Nephron progenitor cell (in vitro differentiated cells): ENCODE measurements around the gene CRYBB1.
A peak's percentile ranks its signal among the peaks of the same experiment; 100 is the strongest.

Experiments used
- DNase-seq: peaks from one replicate; pipeline ENCODE4 v3.0.0; 2021
- H3K27ac Mint-ChIP-seq: 2 replicates; pipeline ENCODE4 v1.8.0; 2021; ENCODE audit warnings: mild to moderate bottlenecking, moderate library complexity, mixed read lengths
- H3K27me3 Mint-ChIP-seq: 2 replicates; pipeline ENCODE4 v1.8.0; 2021; ENCODE audit warnings: mild to moderate bottlenecking, low read depth, mixed read lengths; ENCODE audit not compliant: poor library complexity
- H3K36me3 Mint-ChIP-seq: 2 replicates; pipeline ENCODE4 v1.8.0; 2021; ENCODE audit warnings: low read depth, mixed read lengths
- H3K4me1 Mint-ChIP-seq: 2 replicates; pipeline ENCODE4 v1.8.0; 2021; ENCODE audit warnings: mixed read lengths
- H3K4me3 Mint-ChIP-seq: 2 replicates; pipeline ENCODE4 v1.8.0; 2021; ENCODE audit warnings: mild to moderate bottlenecking, moderate library complexity, mixed read lengths
- H3K9me3 Mint-ChIP-seq: 2 replicates; pipeline ENCODE4 v1.8.0; 2021; ENCODE audit warnings: mild to moderate bottlenecking, moderate library complexity, mixed read lengths
- CTCF ChIP-seq: fragments of 200-600 bp; sonication (generic); IDR thresholded peaks from 2 replicates; pipeline ENCODE4 v1.5.0; 2021; ENCODE audit warnings: antibody characterized with exemption

CRYBB1 gene

GRCh38 chr22:26558248-26558895 lies 59.5 kb downstream of the CRYBB1 start:
- no peaks in the 10 kb centered on the region for H3K36me3 Mint-ChIP-seq
- DNase-seq, result no peak
- peak overlapping the region; percentile 77 for H3K27ac Mint-ChIP-seq
- no peaks in the 10 kb centered on the region for H3K9me3 Mint-ChIP-seq
- no peak overlapping the region for H3K4me3 Mint-ChIP-seq
- TF ChIP-seq CTCF, result no peak
- H3K27me3 Mint-ChIP-seq, result no peaks in the 10 kb centered on the region
- peaks cover 23% of the 10 kb centered on the region for H3K4me1 Mint-ChIP-seq

GRCh38 chr22:26556904-26557303 lies 60.9 kb downstream of the CRYBB1 start:
- H3K27ac Mint-ChIP-seq, result no peak overlapping the region
- peaks cover 23% of the 10 kb centered on the region for H3K4me1 Mint-ChIP-seq
- DNase-seq, result no peak
- no peak for TF ChIP-seq CTCF
- H3K36me3 Mint-ChIP-seq, result no peaks in the 10 kb centered on the region
- no peak overlapping the region for H3K4me3 Mint-ChIP-seq
- no peaks in the 10 kb centered on the region for H3K9me3 Mint-ChIP-seq
- no peaks in the 10 kb centered on the region for H3K27me3 Mint-ChIP-seq

GRCh38 chr22:26555478-26555877 lies 62.3 kb downstream of the CRYBB1 start:
- Mint-ChIP-seq H3K27ac (no peak overlapping the region), H3K27me3 (no peaks in the 10 kb centered on the region), H3K36me3 (no peaks in the 10 kb centered on the region), H3K4me3 (no peak overlapping the region), H3K9me3 (no peaks in the 10 kb centered on the region), H3K4me1 (peaks cover 28% of the 10 kb centered on the region)
- TF ChIP-seq CTCF, result no peak
- DNase-seq, result no peak

- H3K4me1 Mint-ChIP-seq, result peaks cover 33% of the 10 kb centered on the region
- H3K27me3 Mint-ChIP-seq, result no peaks in the 10 kb centered on the region
- no peak for DNase-seq
- no peak overlapping the region for H3K27ac Mint-ChIP-seq
- no peaks in the 10 kb centered on the region for H3K36me3 Mint-ChIP-seq
- H3K9me3 Mint-ChIP-seq, result no peaks in the 10 kb centered on the region
- no peak for TF ChIP-seq CTCF
- no peak overlapping the region for H3K4me3 Mint-ChIP-seq
Observed at GRCh38 chr22:26554956-26555355, 62.9 kb downstream of the CRYBB1 start.

- no peaks in the 10 kb centered on the region for H3K36me3 Mint-ChIP-seq
- H3K27me3 Mint-ChIP-seq, result no peaks in the 10 kb centered on the region
- no peak for DNase-seq
- peaks cover 23% of the 10 kb centered on the region for H3K4me1 Mint-ChIP-seq
- H3K27ac Mint-ChIP-seq, result peak overlapping the region; percentile 48
- no peak overlapping the region for H3K4me3 Mint-ChIP-seq
- H3K9me3 Mint-ChIP-seq, result no peaks in the 10 kb centered on the region
- TF ChIP-seq CTCF, result no peak
Observed at GRCh38 chr22:26553056-26553752, 64.6 kb downstream of the CRYBB1 start.

- H3K36me3 Mint-ChIP-seq, result no peaks in the 10 kb centered on the region
- no peak overlapping the region for H3K4me3 Mint-ChIP-seq
- peaks cover 21% of the 10 kb centered on the region for H3K4me1 Mint-ChIP-seq
- no peaks in the 10 kb centered on the region for H3K27me3 Mint-ChIP-seq
- no peak for DNase-seq
- H3K9me3 Mint-ChIP-seq, result no peaks in the 10 kb centered on the region
- no peak for TF ChIP-seq CTCF
- no peak overlapping the region for H3K27ac Mint-ChIP-seq
Observed at GRCh38 chr22:26552466-26552865, 65.4 kb downstream of the CRYBB1 start.
